ENCODE measurements around the gene EBF3. TPM values are rescaled to one million over a fixed set of nuclear protein-coding genes. Genes with fewer than 3 reads are reported as not detected.

EBF3 gene
- total RNA-seq, 1 donor from 2014 or later, result 28.6 TPM

DNA sequence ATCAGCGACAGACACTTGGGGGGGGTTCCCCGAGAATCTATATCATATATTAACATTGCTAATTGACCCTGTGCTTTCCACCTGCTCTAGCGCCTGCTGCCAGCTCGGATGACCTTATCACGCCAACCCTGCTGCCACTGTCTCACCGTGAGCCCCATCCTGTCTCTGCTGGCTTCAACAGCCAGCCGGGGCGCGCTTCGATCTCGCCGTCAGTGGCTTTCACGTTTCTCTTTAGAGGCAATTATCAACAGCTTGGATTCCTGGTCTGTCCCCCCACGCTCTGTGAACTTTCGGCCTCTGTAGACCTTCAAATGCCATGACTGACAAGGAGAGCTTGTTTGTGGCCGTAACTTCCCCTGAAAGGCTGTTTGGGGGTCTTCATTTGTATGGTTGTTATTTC, 123.0 kb downstream of the EBF3 start:
- DNase-seq (ENCODE audit: low spot score), result no peak

- peak; percentile 83 for DNase-seq (ENCODE audit: low spot score)
These were observed 123.9 kb downstream of the EBF3 start for GRCh38 chr10:129840196-129840590.

DNA sequence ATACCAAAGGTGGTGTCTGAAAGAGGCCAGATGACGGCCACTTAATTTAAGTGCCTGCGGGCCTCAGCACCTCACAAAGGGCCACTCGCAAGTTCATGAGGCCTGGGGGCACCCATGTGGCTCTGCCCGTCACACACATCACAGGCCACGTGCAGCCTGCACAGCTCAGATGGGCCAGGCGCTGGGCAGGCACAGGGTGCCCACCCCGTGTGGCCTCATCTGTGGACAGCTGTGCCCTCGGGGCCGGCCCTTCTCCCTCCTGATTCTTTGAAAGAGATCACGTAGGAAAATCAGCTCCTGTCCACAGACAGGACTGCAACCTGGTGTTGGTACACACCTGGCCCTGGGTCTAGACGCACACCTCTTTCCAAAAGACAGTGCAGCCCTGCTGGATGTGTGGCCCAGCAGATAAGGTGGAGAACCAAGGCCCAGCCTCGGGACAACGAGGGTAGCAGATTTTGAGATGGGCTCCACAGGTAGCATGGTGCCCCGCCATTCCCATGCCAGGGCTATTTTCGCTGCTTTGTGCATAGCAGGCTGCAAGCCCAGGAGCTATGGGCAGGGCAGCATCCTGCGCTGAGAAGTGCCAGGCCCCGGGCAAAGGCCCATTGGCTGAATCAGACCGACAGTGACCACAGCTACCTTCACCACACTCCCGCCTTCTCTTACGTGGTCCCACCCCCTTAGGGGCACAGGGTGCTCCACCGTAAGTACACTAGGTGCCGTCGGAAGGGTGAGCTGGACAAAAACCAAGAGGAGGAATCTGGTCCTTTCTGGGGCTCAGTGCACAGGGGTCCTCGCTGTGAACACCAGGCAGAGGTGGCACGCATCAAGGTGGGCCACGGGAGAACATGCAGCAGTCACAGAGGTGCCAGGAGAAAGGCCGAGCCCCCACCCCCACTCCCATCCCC, 124.5 kb downstream of the EBF3 start:
- DNase-seq (ENCODE audit: low spot score), result no peak

DNA sequence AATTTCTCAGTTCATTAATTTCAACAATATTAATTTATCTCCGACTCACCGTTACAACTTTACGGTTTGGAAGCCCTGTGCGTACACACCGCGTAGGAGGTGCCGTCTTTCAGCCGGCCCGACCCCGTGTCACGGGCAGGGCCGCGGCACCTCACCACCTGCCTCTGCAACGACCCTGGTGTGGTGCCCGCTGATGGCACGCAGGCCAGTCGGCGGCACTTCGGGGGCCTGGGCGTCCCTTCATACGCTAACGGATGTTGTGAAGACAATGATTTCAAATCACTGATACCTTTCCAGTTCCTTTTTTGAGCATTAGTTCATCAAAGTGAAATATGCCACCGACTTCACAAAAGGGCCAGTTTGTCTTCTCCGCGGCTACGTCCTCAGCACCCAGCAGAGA, 125.3 kb downstream of the EBF3 start:
- no peak for DNase-seq (ENCODE audit: low spot score)

DNA sequence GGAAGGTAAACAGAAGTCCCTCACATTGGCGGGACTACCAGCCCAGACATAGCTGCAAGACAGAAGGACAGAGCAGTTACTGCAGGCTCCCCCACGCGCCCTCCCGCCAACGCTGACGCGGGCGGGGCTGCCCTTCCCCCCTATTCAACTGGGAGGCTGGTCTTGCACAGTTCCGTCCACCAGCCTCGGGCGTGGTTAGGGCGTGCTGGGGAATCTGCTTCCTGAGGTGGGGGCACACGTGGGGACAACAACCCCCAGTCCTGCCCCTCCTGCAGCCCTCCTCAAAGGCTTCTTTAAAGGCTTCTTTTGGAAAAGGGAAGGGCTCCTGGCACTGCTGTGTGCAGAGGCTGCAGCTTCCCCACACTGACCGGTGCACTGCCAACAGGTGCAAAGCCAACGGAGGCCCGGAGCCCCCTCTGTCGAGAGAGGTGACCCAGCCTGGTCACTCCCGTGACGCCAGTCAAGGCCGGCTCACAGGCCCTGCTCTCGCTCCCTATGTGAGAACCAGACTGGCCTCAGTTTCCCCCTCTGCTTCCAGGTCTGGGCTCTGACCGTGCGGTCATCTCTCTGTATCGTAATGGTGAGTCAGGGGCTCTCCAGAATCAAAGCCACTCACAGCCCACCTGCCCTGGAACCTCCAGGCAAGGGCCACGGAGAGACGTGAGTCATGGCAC, 126.0 kb downstream of the EBF3 start:
- DNase-seq (ENCODE audit: low spot score), result no peak

GRCh38 chr10:129836253-129836652, 127.8 kb downstream of the EBF3 start:
- no peak for DNase-seq (ENCODE audit: low spot score)

DNA sequence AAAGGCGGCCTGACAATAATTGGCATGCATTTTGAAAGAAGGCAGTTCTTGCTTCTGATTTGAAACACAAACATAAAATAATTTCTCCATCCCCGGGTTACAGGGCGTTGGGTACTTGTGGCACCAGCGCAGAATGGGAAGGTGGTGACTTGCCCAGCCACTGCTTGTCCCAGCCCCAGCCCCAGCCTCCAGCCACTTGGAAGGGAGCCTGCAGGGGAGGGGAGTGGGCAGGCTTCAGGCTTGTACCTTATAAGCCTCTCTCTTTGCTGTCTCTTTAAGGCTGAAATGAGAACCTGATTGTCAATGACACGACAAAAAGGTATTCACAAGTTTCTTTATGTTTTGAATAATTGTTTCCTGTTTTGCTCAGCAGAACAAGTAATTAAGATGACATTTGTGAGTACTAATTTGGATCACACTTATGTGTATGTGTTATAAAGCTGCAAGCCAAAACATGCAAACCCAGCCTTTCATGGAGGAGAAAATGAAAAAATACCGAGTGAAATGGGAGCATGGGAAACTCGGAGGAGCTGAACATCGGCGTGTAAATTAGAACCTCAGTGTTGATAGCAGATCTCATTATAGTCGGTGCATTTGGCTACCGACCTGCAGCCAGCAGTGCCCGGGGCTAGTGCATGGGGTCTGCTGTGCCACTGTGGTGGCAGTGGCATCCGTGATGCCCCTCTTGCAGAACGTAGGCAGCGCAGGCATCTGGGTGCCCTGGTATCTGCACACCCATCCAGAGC, 129.9 kb downstream of the EBF3 start:
- no peak for DNase-seq (ENCODE audit: low spot score)

- DNase-seq (ENCODE audit: low spot score), result no peak
These were observed 130.6 kb downstream of the EBF3 start for GRCh38 chr10:129833468-129833950.

DNA sequence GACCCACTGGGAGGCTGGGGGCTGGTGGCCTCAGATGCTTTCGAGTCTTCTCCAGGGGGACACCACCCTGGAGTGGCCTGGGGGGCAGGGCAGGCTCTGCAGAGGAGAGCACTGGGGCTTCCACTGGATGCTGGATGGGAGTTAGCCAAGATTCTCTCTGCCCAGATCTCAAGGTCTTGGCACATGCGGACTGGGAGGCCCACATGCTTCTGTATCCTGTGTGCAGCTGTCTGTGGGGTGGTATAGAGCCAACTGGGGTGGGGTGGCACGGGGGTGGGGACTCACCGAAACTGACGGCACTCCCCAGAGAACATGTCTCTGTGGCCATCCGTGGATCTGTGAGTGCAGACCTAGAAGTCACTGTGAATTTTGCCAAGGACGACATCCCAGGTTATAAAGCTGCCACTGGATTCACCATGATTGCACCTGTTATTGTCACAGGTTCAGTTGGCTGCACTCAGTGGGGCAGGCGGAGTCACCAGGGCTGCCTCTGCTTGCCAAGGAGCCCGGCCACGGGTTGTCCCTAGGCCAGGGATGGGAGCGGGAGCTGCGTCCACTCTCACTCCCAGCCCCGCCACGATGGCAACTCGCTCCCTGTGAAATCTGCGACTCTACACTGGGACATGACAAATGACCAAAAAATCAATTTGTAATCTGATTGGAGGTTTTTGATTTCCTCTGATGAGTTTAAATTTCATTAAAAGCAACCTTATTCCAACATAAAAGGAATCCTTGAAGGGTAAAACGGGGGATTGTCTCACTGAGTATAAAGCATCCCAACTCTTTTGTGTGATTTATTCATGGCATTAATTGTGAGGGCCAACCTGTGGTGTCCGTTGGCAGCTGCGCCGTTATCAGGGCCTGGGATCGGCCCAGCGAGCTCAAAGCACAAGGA, 131.3 kb downstream of the EBF3 start:
- no peak for DNase-seq (ENCODE audit: low spot score)

GRCh38 chr10:129831150-129831549, 132.9 kb downstream of the EBF3 start:
- DNase-seq (ENCODE audit: low spot score), result no peak

GRCh38 chr10:129825826-129826225, 138.2 kb downstream of the EBF3 start:
- no peak for DNase-seq (ENCODE audit: low spot score)

- no peak for DNase-seq (ENCODE audit: low spot score)
These were observed 138.9 kb downstream of the EBF3 start for GRCh38 chr10:129825221-129825620.

DNA sequence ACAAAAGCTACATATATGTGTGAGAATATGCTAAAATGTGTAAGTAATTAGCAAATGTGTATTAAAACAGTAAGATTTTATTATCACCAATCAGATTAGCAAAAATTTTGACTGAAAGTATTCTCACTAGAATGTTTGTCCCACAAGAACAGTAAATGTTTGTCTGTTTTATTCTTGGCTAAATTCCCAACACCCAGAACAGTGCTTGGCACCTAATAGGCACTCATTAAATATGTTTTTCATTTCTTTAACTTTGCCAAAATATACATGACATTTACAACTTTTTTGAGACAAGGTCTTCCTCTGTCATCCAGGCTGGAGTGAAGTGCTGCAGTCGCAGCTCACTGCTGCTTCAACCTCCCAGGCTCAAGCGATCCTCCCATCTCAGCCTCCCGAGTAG, 143.6 kb downstream of the EBF3 start:
- no peak for DNase-seq (ENCODE audit: low spot score)

DNA sequence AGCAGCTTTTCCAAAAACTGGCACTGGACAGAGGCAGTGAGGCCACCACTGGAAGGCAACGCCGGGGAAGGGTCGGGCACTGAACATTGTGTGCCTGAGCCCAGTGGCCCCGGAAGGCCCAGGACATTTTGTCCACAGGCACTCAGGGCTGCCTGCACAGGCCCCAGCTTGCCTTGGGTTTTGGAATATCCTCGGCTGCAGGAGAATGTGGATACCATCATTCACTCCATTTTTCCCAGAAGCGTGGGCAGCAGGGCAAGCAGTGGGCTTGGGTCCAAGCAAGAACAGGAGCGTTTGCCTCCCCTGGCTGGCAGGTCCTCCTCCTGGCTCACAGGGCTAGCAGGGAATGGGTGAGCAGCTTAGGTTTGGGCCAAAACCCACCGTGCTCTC, 147.4 kb downstream of the EBF3 start:
- DNase-seq (ENCODE audit: low spot score), result no peak

DNA sequence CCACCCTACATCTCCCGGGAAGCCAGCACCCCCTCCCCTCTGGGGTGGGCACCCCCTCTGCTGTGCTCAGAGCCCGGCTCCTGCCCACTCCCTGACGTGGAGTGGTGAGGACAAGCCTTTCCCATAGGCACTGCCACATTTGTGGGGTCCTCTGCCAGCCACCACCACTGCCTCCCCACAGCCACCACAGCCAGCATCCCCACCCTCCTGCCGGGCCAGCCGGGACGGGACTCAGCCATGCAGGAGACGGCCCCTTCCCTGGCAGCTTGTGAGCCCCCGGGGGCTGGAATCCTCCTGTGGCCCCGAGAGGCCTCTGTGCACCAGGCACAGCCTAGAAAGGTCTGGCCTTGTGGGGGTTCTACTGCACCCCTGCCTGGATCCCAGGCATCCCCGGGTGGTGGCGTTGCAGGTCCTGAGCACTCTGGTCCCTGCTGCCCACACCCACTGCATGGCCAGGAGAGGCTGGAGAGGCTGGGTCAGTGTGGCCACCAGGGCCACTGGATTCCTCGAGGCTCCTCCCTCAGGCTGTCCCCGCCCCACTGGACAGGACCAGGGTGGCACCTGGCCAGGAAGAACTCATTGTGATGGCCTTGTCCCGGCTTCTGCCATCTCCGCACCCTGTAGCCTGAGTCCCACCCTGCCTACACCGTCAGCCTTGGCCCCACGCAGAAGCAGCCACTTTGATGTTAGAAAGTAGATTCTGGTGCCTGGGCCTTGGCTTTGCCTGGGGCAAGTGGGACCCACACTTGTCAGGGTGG, 148.0 kb downstream of the EBF3 start:
- DNase-seq (ENCODE audit: low spot score), result no peak

DNA sequence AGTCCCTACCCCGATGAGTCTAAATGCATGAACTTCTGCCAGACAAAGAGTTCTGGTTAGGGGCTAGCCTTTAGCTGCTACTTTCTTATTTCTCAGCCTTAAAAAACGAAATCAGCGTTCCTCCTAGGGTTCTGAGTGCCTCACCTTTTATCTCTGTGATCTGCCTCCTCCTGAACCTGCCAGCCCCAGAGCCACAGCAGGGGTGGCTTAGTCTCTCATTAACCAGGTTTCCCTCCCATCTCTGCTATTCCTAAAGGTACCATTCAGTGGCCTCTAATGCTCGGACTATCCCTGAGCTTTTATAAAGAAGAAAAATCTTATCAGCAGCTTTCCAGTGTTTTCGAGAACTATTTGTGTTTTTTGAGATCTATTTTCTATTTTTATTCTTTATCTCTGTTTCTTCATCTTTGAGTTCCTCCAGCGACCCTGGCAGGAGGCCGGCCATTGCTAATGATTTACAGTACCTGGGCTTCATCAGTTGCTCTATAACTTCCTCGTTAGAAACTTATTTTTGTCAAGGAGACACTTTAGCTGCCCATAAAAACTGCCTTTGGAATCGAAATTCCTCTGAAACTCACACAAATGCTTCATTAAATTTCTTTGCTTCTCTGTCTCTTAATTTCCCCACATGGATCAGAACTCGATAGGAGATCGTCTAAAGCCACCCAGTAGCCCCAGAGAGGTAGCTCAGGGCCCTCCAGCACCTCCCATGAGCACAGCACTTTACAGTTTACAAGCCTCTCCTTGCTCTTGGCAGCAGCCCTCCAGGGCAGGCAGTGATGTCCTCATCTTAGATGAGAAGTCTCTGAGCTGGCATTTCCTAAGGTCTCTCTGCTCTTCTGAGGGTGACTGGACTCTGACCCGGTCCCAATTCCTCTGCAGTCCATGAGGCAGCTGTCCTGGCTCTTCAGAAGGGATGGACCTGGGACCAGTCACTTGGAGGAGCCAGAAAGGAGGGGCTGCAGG, 149.1 kb downstream of the EBF3 start:
- no peak for DNase-seq (ENCODE audit: low spot score)

DNA sequence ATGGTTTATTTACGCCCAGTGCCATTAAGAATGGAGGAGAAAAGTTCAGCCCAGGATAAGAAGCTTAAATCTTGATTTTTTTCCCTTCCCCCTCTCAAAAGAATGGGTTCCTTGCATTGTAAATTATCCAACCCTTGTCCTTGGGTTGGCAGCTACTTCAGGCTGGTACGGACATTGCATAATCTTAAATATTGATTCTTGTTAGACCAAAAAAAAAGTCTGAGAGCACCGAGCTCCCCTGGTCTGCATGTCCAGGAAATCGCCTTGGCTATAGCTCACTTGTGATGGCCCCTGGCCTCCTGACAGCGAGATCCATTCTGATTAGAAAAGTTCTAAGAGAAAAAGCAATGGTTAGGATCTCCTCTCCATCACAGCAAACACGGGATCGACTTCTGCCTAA, 151.7 kb downstream of the EBF3 start:
- DNase-seq (ENCODE audit: low spot score), result no peak

GRCh38 chr10:129811208-129811607, 152.9 kb downstream of the EBF3 start:
- DNase-seq (ENCODE audit: low spot score), result no peak

DNA sequence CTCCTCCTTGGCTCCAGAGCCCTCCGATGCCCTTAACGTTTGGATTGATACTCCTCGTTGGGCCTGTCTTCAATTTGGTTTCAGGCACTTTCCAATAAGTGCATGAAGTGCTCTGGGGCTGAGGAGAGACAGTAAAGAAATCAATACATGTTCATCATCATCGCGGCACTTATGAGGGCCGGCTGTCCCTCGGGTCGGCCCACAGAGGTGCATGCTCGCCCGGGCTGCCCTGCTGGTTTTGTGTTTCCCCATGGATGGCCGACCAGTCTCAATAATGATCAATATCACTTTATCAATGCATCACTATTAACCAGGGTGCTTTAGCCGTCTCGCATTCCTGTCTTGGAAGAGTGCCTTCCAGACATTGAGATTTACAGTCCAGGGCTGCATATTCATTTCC, 154.2 kb downstream of the EBF3 start:
- no peak for DNase-seq (ENCODE audit: low spot score)
